Measurements from ENCODE around the gene SEMA4B.

DNA sequence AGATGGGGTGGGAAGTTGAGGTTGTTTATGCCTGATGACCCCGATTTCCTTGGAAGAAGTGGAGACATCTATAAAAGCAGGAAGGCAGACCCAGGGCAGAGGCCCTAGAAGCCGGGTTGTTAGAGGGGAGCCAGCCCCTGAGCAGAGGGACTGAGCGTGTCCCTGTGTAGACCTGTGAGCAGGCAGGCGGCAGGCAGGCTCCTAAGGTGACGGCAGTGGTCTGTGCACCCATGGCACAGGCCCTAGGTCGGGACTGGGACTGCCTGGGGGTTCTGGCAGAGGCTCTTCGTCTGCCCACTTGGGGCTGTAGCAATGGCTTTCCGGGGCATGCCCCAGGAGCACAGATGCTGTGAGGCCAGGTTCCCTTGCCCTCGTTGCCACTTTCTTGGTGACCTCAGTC lies 9.9 kb downstream of the SEMA4B start:
- TF ChIP-seq POLR2A (IDR thresholded peaks at IDR 0.05; ENCODE audit: low read depth, low read length) = no peak
- TF ChIP-seq POLR2AphosphoS5 (IDR thresholded peaks at IDR 0.05; ENCODE audit: low read depth, low read length) = no peak
- TF ChIP-seq TAF1 (IDR thresholded peaks at IDR 0.05; ENCODE audit: borderline replicate concordance, low read depth, low read length) = no peak

Data from GM12892 (cell line).